ENCODE measurements around the gene MYMK. TPM values are rescaled to one million over a fixed set of nuclear protein-coding genes. Genes with fewer than 3 reads are reported as not detected.

The MYMK gene
- total RNA-seq, 1 experiment from 2014 or later: not detected

DNA sequence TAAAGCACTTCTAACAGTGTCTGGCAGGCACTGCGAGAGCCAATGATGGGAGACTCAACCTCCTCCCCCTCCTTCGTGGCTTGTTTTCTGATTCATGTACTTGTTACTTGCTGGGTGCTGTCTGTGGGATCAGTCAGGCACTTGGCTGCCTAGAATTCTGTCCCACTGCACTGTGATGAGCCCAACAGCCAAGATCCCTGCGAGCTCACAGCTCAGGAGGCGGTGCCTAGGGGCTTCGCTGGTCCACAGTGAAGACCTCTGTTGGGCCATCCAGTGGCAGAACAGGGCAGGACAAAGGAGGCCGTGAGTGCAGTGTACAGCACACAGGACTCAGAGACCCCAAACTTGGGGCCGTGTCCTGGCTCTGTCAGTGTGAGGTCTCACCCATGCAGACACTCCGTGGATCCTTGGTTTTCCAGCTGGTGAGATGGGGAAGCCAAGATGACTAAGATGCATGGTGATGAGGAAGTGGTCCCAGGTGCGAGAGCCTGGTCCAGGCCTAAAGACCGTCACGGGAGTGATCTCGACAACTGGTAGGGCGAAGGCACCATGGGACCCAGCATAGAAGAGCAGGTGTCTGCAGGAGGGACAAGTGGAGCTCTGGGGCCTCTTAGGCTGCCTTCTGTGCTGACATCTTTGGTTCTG, 19.5 kb downstream of the MYMK start:
- intact Hi-C loops (cut with micrococcal nuclease): no loop called here
- DNase-seq (ENCODE audit: low read depth, low spot score) (no peak), ATAC-seq (no peak)
- no peaks in the 10 kb centered on the region for H3K79me2 ChIP-seq (ENCODE audit: insufficient read depth, low read length)
- H4K20me1 ChIP-seq (ENCODE audit: insufficient read depth): no peaks in the 10 kb centered on the region
- POLR2A ChIA-PET: no interaction called here
- RAD21 ChIA-PET (ENCODE audit: low non-redundant PET in 1 of 2, low total read pairs in 2 of 2, uncharacterized antibody in 2 of 2, unreplicated experiment in 2 of 2): no interaction called here
- no peak overlapping the region for H3K4me2 ChIP-seq (ENCODE audit: low read length)
- no peaks in the 10 kb centered on the region for H3K9me2 ChIP-seq (ENCODE audit: insufficient read depth)
- H3K4me3 ChIP-seq (replicated peaks in 1 of 2; ENCODE audit: low read depth in 1 of 2, low read length in 2 of 2): no peak overlapping the region
- no peaks in the 10 kb centered on the region for H3K27me3 ChIP-seq (ENCODE audit: insufficient read depth, low read length)
- H3K9ac ChIP-seq (ENCODE audit: low read length): no peak overlapping the region
- H3K9me3 ChIP-seq (ENCODE audit: control insufficient read depth in 1 of 2, insufficient read depth in 1 of 2, low read depth in 1 of 2, low read length in 2 of 2): peaks cover 8 to 18% of the 10 kb centered on the region in 2 experiments
- no peak overlapping the region for H3K27ac ChIP-seq (ENCODE audit: low read depth, low read length)
- no peak overlapping the region for H2AFZ ChIP-seq (ENCODE audit: low read depth, low read length, poor library complexity, severe bottlenecking)
- peaks cover 6 to 10% of the 10 kb centered on the region in 2 experiments; a peak in 3 of 4 replicates for H3K4me1 ChIP-seq (ENCODE audit: control insufficient read depth in 1 of 2, insufficient read depth in 2 of 2, low read length in 2 of 2)
- H3K36me3 ChIP-seq (ENCODE audit: control insufficient read depth in 1 of 2, insufficient read depth in 2 of 2, low read length in 2 of 2): no peaks in the 10 kb centered on the region
- no TSS peak for BruUV-seq (replicated peaks)
- TF ChIP-seq POLR2AphosphoS5 (IDR thresholded peaks at IDR 0.05; ENCODE audit: low read depth, low read length): no peak
- TF ChIP-seq RAD21 (IDR thresholded peaks at IDR 0.05; ENCODE audit: low read depth): no peak
- no peak for TF ChIP-seq POLR2A (IDR thresholded peaks at IDR 0.05; ENCODE audit: borderline replicate concordance, extremely low read depth, insufficient read depth, insufficient read length)
- no peak for TF ChIP-seq EZH2phosphoT487 (IDR thresholded peaks at IDR 0.05; ENCODE audit: borderline replicate concordance)
- CTCF ChIA-PET: interaction anchor here (1.1 kb wide), 1 partner anchor 19 kb away, joined by 4 read pairs; no protein-coding TSS in a partner anchor

DNA sequence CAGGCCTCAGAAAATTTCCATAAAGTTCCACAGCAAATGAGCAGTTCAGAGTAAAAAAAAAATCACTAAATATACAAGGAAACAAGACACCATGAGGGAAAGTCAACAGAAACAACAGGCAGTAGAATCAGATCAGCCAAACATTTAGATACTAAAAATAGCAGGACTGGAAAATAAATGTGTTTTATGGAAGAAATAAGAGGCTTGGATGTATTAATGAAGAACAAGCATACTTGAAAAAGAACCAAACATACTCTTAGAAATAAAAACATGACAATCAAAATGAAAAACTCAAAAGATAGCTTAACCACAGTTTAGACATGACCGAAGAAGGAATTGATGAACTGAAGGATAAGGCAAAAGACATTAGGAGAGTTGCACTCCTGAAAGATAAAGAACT, 22.6 kb downstream of the MYMK start:
- no peaks in the 10 kb centered on the region for H3K9me2 ChIP-seq (ENCODE audit: insufficient read depth)
- ChIA-PET CTCF (no interaction called here), POLR2A (no interaction called here), RAD21 (ENCODE audit: low non-redundant PET in 1 of 2, low total read pairs in 2 of 2, uncharacterized antibody in 2 of 2, unreplicated experiment in 2 of 2) (no interaction called here)
- no peaks in the 10 kb centered on the region; the same call in 1 of the 2 replicates for H3K27me3 ChIP-seq (ENCODE audit: insufficient read depth, low read length)
- intact Hi-C loops (cut with micrococcal nuclease): no loop called here
- H2AFZ ChIP-seq (ENCODE audit: low read depth, low read length, poor library complexity, severe bottlenecking): no peak overlapping the region
- H3K79me2 ChIP-seq (ENCODE audit: insufficient read depth, low read length): no peaks in the 10 kb centered on the region
- no TSS peak for BruUV-seq (replicated peaks)
- no peaks in the 10 kb centered on the region for H4K20me1 ChIP-seq (ENCODE audit: insufficient read depth)
- no peak overlapping the region for H3K4me3 ChIP-seq (replicated peaks in 1 of 2; ENCODE audit: low read depth in 1 of 2, low read length in 2 of 2)
- DNase-seq (ENCODE audit: low read depth, low spot score): no peak
- no peak overlapping the region for H3K9ac ChIP-seq (ENCODE audit: low read length)
- H3K9me3 ChIP-seq (ENCODE audit: control insufficient read depth in 1 of 2, insufficient read depth in 1 of 2, low read depth in 1 of 2, low read length in 2 of 2): peaks cover 8 to 18% of the 10 kb centered on the region in 2 experiments
- H3K36me3 ChIP-seq (ENCODE audit: control insufficient read depth in 1 of 2, insufficient read depth in 2 of 2, low read length in 2 of 2): no peaks in the 10 kb centered on the region
- no peak overlapping the region for H3K4me2 ChIP-seq (ENCODE audit: low read length)
- no peak for ATAC-seq
- TF ChIP-seq EZH2 (IDR thresholded peaks at IDR 0.05) (no peak), ELF1 (IDR thresholded peaks at IDR 0.05; ENCODE audit: borderline replicate concordance, low read depth) (no peak), EZH2phosphoT487 (IDR thresholded peaks at IDR 0.05; ENCODE audit: borderline replicate concordance) (no peak), TCF7L2 (IDR thresholded peaks at IDR 0.05; ENCODE audit: borderline replicate concordance, extremely low read depth, insufficient read depth, insufficient read length) (no peak), SRF (IDR thresholded peaks at IDR 0.05; ENCODE audit: low read depth) (no peak), FOSL1 (IDR thresholded peaks at IDR 0.05; ENCODE audit: low read depth) (no peak), YY1 (IDR thresholded peaks at IDR 0.05; ENCODE audit: extremely low read depth, insufficient replicate concordance, low read depth, low read length) (no peak)
- TF ChIP-seq, protein P1, sequence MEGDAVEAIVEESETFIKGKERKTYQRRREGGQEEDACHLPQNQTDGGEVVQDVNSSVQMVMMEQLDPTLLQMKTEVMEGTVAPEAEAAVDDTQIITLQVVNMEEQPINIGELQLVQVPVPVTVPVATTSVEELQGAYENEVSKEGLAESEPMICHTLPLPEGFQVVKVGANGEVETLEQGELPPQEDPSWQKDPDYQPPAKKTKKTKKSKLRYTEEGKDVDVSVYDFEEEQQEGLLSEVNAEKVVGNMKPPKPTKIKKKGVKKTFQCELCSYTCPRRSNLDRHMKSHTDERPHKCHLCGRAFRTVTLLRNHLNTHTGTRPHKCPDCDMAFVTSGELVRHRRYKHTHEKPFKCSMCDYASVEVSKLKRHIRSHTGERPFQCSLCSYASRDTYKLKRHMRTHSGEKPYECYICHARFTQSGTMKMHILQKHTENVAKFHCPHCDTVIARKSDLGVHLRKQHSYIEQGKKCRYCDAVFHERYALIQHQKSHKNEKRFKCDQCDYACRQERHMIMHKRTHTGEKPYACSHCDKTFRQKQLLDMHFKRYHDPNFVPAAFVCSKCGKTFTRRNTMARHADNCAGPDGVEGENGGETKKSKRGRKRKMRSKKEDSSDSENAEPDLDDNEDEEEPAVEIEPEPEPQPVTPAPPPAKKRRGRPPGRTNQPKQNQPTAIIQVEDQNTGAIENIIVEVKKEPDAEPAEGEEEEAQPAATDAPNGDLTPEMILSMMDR (IDR thresholded peaks at IDR 0.05 in 2 of 3, conservative IDR thresholded peaks at IDR 0.05 in 1 of 3; ENCODE audit: borderline replicate concordance in 1 of 3, insufficient read depth in 1 of 3, low read depth in 2 of 3, low read length in 2 of 3): no peak
- TF ChIP-seq, protein P2, sequence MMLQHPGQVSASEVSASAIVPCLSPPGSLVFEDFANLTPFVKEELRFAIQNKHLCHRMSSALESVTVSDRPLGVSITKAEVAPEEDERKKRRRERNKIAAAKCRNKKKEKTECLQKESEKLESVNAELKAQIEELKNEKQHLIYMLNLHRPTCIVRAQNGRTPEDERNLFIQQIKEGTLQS (IDR thresholded peaks at IDR 0.05): no peak
- TF ChIP-seq, protein P3, sequence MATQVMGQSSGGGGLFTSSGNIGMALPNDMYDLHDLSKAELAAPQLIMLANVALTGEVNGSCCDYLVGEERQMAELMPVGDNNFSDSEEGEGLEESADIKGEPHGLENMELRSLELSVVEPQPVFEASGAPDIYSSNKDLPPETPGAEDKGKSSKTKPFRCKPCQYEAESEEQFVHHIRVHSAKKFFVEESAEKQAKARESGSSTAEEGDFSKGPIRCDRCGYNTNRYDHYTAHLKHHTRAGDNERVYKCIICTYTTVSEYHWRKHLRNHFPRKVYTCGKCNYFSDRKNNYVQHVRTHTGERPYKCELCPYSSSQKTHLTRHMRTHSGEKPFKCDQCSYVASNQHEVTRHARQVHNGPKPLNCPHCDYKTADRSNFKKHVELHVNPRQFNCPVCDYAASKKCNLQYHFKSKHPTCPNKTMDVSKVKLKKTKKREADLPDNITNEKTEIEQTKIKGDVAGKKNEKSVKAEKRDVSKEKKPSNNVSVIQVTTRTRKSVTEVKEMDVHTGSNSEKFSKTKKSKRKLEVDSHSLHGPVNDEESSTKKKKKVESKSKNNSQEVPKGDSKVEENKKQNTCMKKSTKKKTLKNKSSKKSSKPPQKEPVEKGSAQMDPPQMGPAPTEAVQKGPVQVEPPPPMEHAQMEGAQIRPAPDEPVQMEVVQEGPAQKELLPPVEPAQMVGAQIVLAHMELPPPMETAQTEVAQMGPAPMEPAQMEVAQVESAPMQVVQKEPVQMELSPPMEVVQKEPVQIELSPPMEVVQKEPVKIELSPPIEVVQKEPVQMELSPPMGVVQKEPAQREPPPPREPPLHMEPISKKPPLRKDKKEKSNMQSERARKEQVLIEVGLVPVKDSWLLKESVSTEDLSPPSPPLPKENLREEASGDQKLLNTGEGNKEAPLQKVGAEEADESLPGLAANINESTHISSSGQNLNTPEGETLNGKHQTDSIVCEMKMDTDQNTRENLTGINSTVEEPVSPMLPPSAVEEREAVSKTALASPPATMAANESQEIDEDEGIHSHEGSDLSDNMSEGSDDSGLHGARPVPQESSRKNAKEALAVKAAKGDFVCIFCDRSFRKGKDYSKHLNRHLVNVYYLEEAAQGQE (IDR thresholded peaks at IDR 0.05; ENCODE audit: low read depth): no peak
- H3K4me1 ChIP-seq (ENCODE audit: control insufficient read depth in 1 of 2, insufficient read depth in 2 of 2, low read length in 2 of 2): no peaks in the 10 kb centered on the region; a peak in 1 of 4 replicates
- H3K27ac ChIP-seq (ENCODE audit: low read depth, low read length): no peak overlapping the region

Data from HCT116 (cell line).